ENCODE measurements around the gene PRLR.

PRLR gene

DNA sequence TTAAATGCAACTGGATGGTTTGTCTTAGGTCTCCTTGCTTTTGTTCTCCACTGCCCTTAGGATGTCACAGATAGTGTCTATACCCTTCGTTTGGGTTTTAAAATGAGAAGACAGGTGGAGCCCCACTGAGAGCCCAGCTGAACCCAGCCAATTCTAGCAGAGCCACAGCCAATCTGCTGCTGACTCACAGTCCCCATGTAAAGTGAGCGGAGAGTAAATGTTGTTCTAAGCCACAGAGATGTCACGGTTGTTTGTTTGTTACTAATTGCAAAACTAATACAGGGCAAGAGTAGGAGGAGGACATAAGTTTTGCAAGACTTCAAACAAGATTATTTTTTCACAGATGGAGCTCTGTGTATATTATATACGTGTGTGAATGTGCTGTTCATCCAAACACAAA, 132.1 kb downstream of the PRLR start:
- DNase-seq (ENCODE audit: low spot score), result no peak
- TF ChIP-seq, protein P1, sequence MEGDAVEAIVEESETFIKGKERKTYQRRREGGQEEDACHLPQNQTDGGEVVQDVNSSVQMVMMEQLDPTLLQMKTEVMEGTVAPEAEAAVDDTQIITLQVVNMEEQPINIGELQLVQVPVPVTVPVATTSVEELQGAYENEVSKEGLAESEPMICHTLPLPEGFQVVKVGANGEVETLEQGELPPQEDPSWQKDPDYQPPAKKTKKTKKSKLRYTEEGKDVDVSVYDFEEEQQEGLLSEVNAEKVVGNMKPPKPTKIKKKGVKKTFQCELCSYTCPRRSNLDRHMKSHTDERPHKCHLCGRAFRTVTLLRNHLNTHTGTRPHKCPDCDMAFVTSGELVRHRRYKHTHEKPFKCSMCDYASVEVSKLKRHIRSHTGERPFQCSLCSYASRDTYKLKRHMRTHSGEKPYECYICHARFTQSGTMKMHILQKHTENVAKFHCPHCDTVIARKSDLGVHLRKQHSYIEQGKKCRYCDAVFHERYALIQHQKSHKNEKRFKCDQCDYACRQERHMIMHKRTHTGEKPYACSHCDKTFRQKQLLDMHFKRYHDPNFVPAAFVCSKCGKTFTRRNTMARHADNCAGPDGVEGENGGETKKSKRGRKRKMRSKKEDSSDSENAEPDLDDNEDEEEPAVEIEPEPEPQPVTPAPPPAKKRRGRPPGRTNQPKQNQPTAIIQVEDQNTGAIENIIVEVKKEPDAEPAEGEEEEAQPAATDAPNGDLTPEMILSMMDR (IDR thresholded peaks at IDR 0.05), result no peak
- Histone ChIP-seq H3K27ac (no peak overlapping the region), H3K4me3 (no peak overlapping the region)

DNA sequence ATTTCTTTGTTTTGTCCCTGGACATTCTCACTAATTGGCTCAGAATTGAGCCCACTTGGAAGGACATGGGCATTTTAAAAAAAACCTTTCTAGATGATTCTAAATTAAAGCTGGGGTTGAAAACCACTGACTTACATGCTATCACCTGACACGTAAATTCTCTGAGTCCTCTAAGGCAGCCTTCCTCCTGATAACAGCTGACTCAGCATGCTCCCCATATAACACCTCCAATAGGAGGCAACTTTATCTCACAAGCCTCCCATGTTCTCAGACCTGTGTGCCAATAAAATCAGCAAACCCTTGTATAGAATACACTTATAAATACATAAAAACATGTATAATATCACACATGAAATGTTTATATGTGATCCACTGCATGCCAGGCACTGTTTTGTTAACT, 133.4 kb downstream of the PRLR start:
- Histone ChIP-seq H3K4me3 (no peak overlapping the region), H3K27ac (no peak overlapping the region)
- TF ChIP-seq, protein P1 (IDR thresholded peaks at IDR 0.05), result no peak
- no peak for DNase-seq (ENCODE audit: low spot score)

DNA sequence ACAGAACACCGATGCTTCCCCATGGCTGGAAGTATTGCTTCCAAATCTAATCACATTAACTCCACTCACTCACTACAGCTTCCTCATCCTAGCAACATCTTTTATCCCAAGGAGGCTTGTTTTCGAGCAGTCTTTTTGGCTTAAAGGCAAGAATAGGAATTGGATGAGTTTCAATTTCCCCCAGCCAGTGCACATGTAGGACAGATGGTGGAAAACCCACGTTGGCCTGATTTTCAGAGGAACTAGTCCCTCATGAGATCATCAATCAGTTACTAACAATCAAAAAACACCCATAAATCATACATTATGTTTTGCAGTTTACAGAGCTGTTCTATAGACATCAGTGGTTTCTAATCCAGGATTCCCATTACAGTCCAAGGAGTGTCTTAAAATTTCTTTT, 134.1 kb downstream of the PRLR start:
- Histone ChIP-seq H3K4me3 (no peak overlapping the region), H3K27ac (no peak overlapping the region)
- TF ChIP-seq, protein P1 (IDR thresholded peaks at IDR 0.05), result no peak
- DNase-seq (ENCODE audit: low spot score), result no peak

DNA sequence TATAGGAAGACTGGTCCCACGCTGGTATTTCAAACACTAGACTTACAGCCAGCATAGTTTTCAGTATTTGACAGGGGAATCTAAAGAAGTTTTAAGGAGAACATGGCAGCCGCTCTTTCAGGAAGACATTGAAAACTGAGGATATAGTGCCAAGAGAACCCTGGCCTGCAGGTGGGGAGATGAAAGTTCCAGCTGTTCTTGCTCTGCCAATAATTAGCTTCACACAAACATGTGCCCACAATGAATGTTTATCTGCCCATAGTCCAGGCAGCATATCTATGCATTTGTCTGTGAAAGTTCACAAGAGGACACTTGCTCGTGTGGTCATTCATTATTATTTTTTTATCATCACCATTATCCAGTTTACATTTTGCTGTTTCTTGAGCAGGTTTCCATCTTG, 134.9 kb downstream of the PRLR start:
- H3K27ac ChIP-seq, result no peak overlapping the region
- no peak for DNase-seq (ENCODE audit: low spot score)
- TF ChIP-seq, protein P1 (IDR thresholded peaks at IDR 0.05), result no peak

DNA sequence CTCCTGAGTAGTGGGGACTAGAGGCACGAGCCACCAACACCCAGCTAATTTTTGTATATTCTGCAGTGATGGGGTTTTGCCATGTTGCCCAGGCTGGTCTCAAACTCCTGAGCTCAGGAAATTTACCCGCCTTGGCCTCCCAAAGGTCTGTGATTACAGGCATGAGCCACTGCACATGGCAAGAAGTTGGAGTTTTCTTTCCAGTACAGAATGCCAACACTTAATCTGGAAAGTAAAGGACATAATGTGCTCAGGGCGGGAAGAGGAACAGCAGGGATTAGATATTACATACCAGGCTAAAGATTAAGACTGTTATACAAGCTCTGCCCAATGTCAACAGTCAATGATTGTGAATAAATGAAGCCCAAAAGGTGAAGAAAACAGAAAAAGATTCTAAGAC, 135.3 kb downstream of the PRLR start:
- H3K27ac ChIP-seq, result no peak overlapping the region
- TF ChIP-seq, protein P1 (IDR thresholded peaks at IDR 0.05), result no peak
- H3K4me3 ChIP-seq, result no peak overlapping the region
- no peak for DNase-seq (ENCODE audit: low spot score)

More for the DNA sequence above, 134.9 kb downstream of the PRLR start:
- no peak overlapping the region for H3K4me3 ChIP-seq

DNA sequence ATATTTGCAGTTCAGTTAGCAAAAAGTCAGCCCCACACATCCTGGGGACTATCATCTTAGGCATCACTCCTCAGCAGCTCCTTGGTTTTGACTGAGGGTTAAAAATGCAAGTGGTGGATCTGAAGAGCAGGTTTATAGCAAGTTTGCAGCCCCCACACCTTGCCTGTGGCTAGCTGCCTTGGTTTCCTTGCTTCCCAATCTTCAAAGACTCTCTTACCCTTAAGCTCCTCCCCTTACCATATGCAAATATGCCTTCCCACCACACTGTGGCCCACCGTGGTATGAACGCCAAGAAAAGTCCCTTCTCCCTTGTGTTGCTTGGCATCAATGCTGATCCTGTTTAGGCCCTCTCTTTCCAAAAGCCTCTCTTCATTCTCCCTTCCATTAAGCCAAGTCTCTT, 137.6 kb downstream of the PRLR start:
- H3K4me3 ChIP-seq, result no peak overlapping the region
- H3K27ac ChIP-seq, result no peak overlapping the region
- DNase-seq (ENCODE audit: low spot score), result no peak
- TF ChIP-seq, protein P1 (IDR thresholded peaks at IDR 0.05), result no peak

DNA sequence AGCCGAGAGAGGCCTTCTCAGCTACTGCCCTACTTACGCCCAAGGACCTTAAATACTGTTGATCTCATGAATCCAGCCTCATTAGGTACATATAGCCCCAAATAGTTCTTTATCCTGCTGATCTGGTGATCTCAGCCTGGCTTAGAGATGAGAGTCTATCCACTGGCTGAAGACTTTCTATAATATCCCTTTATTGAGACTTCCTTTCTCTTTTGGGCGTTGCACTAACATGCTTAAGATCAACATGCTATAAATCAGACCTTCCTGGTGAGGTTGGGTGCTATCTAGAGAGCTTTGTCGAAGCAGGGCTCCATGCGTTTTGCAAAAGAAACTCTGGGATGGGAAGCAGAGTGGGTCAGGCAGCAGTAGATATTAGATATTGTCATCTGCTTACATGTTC, 138.6 kb downstream of the PRLR start:
- Histone ChIP-seq H3K4me3 (no peak overlapping the region), H3K27ac (no peak overlapping the region)
- no peak for DNase-seq (ENCODE audit: low spot score)
- TF ChIP-seq, protein P1 (IDR thresholded peaks at IDR 0.05), result no peak

Measured in coronary artery (tissue), 2 donors.